ENCODE measurements around the gene PTPRR.

PTPRR gene

DNA sequence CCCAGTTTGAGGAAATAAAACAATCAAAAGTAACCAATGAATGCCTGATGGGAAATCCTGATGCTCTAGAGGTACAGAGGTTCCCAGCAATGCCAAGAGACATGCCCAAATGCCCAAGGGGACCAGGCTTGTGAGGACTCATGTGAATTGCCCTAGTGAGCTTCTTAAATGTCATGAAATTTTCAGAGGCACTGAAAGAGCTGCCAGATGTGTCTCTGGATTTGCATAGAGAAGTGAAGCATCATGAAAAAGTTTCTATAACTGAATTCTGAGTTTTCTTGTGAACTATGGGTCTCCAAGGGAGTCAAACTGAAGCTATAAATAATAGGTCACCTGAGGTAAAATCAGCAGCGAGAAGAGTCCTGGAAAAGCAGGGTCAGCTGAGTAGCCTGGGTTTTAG lies 9.9 kb downstream of the PTPRR start:
- no peak for DNase-seq (ENCODE audit: low read depth)

DNA sequence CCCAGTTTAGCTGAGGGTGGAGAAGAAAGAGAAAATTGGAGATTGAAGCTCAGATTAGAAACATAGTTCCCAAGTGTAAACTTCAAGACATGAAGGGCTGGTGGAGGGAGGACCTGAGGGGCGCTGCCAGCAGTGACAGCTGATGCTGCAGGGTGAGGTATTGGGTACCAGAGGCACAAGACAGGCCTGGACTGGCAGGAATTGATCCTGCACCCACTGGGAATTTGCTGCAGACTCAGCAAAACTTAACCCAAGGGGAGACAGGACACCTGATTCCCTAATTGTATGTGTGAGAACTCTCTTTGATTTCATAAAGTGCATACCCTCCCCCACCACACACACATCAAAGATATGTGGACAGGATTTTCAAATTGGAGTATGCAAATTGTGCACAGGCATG lies 11.6 kb downstream of the PTPRR start:
- no peak for DNase-seq (ENCODE audit: low read depth)

DNA sequence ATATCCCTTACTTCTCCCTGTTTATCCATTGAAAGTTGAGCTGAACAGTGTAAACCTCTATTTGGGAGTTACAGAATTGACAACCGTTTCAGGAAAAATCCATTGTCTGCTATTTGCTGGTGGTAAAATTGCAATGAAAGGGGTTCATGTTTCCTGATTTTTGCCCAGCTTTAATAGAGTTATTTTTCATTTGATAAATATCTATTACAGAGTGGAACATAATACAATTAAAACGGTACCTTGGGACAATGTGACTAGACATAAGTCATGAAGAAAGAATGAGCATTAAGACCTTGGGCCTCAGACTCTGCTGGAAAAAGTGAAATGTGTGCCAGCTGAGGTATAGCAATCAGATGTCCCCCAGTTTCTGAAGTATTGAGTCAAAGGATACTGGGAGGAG lies 13.1 kb downstream of the PTPRR start:
- DNase-seq (ENCODE audit: low read depth), result no peak

DNA sequence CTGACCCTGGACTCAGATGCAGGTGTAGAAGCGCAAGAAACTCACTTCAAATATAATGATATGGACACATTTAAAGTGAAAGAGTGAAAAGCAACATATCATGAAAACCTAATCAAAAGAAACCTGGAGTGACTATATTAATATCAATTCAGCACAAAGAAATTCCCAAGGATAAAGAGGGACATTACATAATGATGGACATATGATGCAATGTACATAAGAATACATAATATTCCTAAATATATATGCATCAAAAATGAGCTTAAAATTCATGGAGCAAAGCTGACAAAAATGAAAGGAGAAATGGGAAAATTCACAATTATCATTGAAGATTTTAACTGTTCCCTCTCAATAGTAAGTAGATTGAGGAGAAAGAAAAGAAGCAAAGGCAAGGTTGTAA lies 24.6 kb downstream of the PTPRR start:
- no peak for DNase-seq (ENCODE audit: low read depth)

DNA sequence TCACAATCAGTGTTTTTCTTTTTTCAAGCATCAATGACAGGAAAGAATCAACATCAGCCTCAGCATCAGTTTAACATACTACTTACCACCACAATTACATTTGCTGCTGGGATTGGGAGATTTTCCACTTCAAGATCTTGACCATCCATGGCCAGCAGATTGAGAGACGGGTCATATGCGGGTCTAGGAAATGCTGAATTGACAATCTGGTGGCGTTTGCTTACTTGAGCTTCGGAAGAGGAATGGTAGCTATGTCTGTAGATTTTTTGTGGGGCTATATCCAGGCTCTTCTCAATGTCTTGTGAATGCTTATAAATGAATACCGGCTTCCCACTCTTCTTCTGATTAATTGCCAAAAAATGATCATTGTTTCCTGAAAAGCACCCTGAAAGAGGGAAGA lies 27.9 kb downstream of the PTPRR start:
- no peak for DNase-seq (ENCODE audit: low read depth)

DNA sequence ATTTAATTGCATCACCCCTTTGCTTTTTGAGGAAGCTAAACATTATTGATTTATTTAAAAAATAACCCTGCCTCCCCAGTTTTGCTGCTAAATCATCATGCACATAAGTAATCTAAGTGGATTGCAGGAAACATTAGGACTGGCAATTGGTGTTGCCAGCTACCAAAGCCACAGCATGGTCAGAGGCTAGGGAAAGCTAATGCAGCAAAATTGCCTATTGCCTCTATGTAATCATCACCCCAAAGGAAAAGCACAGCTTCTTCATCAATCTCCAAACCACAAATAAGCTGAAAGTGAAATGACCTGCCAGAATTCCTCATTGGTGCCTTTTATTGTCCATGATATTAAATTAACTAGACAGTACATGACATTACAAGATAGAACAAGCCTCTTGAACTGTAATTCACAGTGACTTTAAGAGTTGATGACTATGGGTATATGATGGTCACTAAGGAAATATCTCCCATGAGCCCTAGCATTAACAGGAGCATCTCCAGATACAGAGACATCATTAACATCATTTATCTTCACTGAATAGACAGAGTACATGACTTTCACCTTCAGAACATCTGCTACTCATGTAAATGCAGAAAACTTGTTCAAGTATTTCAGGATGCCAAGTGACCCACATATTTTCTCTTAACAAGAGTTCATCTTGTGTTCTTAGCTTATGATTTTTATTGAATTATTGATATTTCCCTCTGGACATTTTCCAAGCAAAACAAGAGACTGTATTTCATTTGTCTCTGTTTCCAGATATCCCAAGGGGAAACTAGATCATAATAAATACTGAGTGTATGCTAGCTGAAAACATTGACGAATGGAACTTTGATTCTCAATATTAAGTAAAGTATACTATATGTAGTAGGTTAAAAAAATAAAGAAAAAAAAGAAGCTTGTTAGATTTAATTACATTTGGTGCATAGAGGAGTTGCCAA lies 29.4 kb downstream of the PTPRR start:
- DNase-seq (ENCODE audit: low read depth), result no peak

DNA sequence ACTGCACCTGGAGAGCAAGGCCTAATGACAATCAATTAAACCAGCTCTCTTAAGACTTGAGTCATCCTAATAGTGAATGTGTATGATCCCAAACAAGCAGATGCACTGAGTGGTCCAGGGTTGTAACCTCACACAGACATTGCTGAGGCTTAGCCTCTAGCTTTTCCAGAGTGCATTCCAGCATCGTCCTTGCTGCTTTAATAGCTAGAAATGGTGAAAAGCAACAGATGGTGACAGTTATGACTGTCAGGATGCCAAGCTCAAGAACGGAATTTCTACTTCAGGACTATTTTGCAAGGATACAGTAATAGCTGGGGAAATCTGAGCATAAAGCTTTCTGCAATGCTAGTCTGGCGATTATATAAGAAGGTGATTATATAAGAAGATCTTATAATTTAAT lies 34.6 kb downstream of the PTPRR start:
- DNase-seq (ENCODE audit: low read depth), result peak; percentile 6

DNA sequence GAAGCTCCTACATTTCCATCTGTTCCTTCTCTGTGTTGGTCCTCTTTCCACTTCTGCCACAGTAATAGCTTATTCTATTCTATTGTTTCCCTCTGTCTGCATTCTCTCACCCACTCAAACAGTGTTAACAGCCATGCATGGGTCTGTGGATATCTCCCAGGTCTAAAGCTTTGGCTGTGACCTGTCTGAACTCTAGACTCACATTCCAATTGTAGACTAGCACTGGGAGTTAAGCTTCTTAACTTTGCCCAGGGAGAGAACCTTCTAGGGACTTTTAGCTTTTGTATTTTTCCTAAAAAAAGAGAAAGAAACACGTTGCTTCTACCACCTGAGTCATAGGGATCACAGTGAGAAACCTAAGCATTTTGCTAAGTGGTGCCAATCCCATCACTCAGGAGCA lies 36.7 kb downstream of the PTPRR start:
- no peak for DNase-seq (ENCODE audit: low read depth)

DNA sequence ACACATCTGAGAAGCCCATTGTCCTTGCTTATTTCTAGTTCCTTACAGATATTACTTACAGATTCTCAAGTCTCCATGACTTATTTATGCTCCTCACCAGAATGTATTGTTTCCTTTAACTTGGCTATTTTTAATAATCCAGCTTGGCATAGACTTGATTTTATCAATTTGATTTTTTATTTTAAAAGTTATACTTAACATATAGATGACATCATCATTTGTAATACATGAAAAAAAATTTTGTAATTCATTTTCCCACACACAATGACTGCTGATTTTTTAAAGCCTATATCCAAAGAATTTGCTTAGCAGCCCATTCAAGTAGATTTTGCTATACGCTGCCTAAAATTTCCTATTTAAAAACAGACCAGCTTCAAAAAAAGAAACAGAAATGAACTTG lies 39.8 kb downstream of the PTPRR start:
- DNase-seq (ENCODE audit: low read depth), result no peak

DNA sequence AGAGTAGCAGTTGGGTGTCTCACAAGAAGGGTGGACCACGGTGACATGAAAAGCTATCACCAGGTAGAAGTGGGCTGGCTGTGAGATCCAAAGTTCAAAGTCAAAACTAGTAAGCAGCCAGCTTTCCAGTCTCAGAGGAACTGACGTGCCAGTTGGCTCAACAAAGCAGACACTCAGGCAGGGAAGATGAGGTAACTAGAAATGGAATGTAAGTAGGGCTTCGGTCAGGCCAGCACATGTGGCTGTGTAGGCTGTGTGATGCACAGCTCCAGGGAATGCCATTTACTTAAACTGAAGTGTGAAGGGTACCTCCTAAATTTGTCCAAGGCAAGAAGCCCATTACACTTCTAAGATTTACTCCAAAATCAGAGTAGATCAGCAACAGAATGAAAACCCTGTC lies 43.6 kb downstream of the PTPRR start:
- peak; percentile 18 for DNase-seq (ENCODE audit: low read depth)

DNA sequence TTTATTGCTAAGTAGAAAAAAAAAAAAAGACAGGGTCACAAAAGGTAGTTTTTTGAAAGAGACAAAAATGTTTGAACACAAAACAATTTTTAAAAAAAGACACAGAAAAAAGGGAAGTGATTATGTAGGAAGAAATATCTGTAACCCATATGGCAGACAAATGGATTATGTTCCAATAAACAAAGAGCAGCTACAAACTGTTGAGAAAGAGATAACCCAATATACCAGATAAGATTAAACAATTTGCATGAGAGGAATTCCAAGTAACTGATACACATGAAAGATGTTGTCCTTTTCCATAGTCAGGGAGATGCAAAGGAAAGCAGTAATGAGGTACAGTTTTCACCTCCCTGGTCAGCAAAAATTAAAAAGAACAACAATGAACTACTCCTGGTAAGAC lies 44.9 kb downstream of the PTPRR start:
- DNase-seq (ENCODE audit: low read depth), result no peak

DNA sequence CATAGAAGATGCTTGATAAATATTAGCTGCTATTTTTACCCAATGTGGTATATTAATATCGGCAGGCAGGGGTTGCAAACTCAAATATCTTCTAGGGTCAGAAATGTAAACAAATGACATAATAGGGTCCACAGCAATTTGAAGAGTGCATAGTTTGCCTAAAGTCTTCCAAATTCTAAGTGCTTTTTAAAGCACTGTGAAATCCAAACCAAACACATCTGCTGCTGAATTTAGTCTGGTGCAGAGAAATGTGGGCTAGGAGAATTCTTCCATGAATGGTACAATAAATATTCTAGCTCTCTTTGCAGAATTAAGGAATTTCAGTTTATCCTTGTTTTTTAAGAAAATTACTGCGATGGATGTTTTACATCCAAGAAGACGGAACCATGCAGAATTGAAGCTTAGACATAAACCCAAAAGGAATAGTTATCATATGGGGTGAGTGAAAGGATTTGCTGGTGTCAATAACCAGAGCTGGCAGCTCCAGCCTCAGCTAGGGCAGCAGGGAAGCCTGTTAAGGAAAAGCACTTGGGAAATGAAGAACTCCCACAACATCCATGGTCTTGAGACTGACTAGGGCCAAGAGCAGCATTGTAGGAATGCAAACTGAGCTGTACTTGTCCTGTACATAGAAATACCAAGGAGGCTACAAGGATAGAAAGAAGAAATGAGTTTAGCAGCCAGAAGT lies 65.5 kb downstream of the PTPRR start:
- DNase-seq (ENCODE audit: low read depth), result no peak

DNA sequence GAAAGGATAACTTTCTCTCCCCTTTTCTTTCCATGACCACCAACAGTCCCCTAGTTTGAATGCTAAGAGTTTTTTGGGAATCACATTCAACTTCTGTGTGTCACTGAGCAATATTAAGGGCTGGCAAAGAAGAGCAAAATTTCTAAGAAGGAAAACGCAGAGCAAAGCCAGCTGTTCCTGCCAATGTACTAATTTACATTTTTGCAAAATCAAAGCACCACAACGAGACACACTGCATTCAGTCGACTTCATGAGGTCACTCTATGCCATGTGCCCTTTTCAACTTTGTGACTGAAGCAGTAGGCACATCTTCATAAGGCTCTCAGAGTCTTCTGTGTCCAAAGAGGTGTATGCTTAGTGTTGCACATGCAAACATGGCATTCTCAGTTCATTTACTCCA lies 66.4 kb downstream of the PTPRR start:
- no peak for DNase-seq (ENCODE audit: low read depth)

DNA sequence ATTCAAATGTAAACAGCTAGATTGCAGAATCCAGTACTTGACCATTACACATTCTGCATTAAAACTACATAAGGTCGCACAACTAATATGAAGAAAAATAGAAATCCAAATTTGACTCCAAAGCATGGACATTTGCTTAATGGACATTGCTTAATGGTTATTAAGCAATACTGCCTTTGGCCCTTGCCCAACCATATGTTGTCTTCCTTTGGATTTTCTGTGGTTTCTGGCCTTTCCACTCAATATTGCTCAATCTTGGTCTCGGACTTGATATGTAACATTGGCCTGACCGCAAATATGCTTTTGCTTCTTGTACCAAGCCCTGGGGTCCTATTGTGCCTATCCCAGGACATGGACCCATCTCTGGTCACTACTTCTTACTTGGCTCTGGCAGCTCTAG lies 67.2 kb downstream of the PTPRR start:
- peak; percentile 53 for DNase-seq (ENCODE audit: low read depth)

DNA sequence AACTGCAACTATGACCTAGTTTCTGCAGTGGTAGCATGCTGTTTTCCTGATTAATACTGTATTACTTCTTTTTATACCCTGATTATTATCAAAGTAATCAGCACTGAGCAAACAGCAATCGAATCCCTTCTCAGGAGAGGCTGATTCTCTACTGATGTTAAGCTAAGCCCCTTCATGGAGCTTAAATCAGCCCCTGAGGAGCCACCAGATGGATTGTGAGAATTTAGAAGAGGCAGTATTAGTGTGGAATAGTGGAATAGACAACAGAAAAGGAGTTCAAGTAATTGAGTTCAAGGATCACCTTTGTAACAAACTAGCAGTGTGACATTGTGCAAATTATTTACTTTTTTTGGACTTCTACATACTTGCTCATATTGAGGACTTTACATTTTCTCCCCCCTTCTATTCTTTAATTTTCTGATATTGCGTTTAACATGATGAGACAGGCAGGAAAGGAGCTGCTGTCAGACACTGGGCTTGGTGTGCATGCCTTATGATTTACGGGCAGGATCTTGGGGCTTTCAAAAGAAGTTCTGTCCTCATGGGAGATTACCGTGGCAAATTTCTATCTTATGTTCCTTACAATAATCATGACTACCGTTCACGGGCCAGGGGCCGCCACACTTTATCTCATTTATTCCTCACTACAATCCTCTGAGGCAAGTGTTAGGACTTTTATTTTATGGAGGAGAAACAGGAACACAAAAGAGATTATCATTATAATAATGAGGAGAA lies 68.0 kb downstream of the PTPRR start:
- no peak for DNase-seq (ENCODE audit: low read depth)

DNA sequence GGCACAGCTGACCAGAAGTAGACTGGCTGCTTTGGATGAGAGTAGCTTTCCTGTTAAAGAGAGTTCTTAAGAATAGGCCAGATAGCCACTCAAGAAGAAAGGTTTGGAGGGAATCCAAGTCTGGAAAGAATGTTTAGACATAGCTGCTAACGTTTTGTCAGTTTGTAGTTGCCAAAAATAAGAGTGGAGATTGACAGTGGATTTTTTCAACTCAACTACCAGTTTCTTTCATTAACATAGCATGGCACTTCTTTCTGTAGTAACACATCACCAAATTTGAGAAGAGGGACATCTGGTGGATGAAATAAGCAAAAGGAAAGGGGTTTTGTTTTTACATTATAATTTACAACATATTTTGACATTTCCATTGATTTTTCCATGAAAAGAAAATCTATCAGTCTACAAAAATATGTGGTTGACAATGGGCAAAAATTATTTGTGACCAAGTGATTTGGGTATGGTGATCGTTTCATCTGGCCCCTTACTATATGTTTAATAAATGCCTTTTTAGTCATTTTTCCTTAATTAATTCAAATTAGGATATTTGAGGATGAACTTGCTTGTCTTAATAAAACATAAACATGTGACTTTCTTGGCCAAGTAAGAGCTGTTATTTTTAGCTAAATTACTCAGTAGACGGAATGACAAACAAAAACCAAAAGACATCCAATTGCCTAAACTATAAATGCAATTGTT lies 71.1 kb downstream of the PTPRR start:
- no peak for DNase-seq (ENCODE audit: low read depth)

DNA sequence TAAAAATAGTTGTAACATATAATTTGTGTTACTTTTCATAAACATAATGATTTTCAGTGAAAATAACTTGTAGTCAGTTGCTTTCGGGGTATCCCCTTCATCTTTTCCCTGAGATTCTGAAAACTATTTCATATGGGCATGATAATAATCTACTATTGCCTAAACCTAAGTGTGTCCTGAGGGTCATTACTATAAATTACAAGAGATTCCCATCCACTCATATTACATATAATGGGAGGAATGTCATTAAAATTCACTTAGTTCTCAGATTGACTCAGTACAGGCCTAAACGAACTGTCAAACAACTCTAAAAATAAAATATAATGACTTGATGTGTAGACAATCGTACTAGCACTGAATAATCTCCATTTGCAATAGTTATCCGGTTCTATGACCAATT lies 72.7 kb downstream of the PTPRR start:
- no peak for DNase-seq (ENCODE audit: low read depth)

DNA sequence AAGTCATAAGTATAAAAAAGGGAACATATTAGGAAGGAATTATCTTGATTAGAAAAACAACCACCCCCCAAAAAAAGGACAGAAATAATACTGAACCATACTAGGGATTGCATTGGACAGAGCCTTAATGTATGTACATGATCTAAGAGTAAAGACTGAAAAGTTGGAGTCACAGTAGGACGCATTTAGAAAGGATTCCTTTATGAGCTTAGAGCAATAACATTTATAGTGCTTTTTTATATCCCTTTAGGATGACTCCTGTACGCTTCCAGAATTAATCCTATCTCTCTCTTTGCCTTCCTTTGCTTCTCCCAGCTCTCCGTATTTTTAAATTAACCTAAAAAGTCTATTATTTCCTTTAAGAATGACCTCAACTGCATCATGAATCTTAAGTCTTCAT lies 75.3 kb downstream of the PTPRR start:
- no peak for DNase-seq (ENCODE audit: low read depth)

DNA sequence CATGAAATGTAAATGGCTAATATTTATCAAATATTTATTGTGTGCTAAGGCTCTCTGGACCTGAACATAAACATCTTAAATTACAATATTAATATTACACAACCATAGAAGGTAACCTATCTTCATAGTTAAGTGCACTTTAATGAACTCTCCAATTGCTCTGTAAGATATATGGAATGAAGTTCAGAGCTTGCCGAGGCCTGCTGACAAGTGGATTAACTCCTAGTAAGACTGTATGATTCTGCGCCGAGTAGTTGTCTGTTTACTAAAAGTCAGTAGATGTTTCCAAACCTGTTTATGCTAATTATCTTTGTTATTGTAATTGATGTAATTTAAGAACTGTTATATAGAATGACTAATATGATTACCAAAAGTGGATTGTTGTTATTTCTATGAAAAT lies 77.2 kb downstream of the PTPRR start:
- DNase-seq (ENCODE audit: low read depth), result no peak

DNA sequence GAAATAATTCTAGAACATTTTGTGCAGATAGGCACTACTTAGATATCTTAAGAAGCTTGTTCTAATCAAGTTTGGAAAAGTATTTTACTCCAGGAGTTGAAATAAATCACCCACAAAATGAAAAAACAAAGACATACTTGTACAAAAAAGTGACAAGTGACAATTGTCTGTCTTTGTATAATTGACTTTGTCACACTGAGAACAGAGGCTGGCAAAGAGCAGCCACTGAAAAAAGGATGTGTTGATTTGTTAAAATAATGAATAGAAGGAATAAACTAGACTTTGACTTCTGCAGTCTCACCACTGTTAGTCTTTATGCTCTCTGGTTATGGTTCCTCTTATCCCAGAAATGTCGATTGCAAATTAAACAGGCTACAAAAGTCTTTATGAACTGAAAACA lies 77.6 kb downstream of the PTPRR start:
- DNase-seq (ENCODE audit: low read depth), result no peak

DNA sequence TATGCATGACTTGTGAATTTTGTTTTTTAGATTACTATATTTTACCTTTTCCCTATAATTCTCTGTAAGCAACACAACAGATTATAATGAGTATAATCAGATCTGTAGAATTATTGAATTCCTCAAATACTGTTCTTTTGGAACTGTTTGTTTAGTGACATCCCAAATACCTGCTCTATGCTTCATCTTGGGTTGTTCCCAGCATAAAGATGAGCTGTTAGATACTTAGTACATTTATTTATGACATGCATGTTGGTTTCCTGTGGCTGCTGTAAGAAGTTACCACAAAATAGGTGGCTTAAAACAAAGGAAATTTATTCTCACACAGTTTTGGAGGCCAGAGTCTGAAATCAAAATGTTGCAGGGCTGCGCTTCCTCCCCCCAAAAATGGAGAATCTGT lies 78.4 kb downstream of the PTPRR start:
- DNase-seq (ENCODE audit: low read depth), result no peak

DNA sequence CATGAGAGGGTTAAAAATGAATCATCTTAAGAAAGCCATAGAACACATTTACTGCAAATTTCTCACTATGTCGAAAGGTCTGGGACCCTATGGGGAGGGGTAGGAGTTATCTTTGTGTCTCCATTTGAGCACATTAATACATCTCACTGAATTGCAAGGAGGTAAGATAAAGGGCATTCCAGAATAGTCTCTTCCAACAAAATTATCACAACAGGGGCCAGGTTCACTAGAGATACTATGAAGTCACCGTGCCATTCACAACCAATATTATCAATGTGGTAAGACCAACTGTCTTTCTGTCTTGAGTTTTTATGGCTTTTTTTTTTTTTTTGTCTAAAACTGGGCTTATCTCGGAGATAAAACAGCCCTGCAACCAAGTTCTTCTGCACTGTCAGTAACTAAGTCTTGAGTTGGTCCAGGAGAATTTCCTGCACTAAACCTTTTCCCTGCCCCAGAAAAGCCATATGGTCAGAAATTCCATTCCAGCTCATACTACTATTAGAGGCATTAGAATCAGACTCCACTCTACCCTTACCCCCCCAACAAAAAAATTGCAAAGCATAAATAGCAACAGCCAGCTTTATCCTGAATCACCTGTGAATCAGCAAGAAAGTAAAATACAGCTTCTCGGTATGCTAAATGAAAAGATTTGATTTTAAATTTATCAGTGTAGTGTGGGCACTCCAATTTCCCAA lies 79.7 kb downstream of the PTPRR start:
- no peak for DNase-seq (ENCODE audit: low read depth)

All from GM04503 (cell line).